HG02981 (cell line): Measurements from ENCODE around the gene INHBB.

Source experiments
- ATAC-seq: cut with Tn5 transposase; IDR thresholded peaks from one replicate; pipeline ENCODE4 v1.9.1; 2021; ENCODE audit warnings: mild to moderate bottlenecking, moderate library complexity; ENCODE audit not compliant: unreplicated experiment

The INHBB gene

DNA sequence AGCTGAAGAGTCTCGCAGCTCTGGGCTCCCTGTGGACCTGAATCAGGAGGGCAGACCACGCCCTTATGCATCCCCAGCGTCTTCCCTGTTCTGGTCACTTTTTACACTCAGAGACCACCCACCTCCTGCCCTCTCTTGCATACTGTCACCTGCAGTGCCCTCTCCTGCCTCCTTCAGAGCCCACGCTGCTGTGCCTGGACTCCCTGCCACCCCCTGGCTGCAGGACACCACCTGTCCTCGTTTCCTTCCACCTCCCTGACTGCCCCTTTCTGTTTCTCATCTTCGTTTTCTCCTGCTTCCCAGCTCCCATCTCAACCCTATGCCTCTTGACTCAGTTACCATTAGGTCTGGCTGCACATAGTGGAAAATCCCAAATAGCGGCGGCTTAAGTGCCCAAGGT, 9.2 kb upstream of the INHBB start:
- no peak for ATAC-seq

DNA sequence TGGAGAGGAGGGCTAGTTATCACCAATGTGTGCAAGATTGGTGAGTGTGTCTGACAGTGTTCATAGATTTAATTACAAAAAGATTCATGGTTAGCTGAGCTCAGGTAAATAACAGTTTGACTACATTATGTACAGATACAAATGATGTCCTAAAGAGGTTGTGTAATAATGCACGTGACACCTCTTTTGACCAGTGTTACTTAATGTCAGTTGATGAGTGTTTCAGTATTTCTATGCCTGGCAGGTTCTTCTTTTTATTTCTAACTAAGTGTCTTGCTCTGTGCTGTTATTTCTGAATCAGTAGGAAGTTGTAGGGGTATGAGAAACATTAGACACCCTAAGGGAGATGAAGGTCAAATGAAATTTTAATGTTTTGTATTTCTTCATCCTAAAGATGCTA, 7.9 kb upstream of the INHBB start:
- no peak for ATAC-seq

DNA sequence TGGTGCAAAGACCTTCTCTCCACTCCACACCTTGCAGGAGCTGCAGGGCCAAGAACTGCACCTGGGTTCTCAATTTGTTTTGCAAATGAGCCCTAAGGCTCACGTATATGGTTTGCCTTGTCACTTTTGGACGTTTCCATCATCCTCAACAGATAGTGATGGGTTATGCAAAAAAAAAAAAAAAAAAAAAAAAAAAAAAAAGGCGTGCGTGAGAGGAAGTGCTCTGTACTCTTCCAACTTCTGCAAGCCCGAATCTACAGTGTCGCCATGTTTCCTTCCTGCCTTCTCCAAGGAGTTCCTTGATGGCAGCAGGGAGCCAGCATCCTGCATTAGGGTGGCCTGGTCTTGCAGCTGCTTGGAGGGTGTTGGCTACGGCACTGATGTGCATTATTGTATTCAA, 4.0 kb upstream of the INHBB start:
- ATAC-seq: no peak

DNA sequence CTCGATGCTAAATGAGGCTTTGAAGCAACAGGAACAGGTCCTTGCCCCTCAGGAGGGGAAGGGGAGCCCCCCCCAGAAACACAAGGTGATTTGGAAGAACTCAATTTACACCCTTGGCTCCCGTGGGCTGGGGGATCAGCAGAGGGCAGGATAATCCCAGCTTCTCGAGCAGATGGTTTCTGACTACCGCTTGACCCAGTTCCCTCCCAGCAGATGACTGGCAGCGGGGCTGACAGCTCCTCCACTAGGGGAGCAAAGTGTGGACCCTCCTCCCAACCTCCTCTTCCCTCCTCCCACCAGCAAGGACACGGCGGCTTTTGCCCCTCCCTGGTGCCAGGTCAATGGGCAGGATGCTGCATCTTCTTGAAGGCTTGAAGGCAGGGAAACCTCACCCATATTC, 3.5 kb upstream of the INHBB start:
- no peak for ATAC-seq

DNA sequence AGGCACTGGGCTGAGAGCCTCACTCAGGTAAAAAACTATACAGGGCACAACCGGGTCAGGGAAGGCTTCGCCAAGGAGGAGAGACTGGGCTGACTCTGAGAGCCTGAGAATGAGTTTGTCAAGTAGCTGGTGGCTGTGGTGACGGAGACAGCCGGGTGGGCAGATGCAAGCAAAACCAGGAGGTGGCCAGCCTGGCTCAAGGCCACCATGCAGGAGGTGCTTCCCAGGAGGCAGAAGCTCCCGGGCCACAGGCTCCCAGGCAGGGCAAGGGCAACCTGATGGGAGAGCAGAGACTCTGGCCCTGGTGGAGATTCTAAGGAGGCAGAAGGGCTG, 2.9 kb upstream of the INHBB start:
- no peak for ATAC-seq

DNA sequence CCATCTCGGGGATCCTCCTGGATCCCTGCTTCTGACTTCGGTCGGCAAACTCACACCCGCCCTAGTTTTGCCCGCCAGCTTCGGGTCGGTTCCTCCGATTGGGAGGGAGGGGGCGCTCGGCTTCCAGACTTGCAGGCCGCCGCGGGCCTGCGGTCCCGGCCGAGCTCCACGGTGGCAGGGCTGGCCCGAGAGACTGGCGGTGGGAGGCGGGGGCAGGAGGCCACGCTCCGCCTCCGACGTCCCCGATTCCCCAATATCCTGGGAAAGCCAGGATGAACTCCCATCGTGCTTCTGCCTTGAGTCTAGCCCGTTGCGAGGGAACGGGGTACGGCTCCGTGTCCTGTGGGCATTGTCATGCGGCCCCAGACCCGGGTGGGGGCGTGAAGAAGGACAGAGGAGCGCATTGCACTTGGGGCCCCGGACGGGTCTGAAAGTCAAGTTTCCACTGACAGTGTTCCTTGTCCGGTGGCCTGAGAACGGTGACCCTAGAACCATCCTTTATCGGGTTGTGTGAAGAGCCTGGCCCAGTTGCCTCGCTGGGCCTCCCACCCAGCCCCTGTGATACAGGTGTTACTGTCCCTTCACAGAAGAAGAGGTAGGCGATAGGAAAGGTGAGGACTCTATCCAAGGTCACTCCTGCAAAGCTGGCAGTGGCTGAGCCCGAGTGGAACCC, 2.4 kb upstream of the INHBB start:
- ATAC-seq: no peak

DNA sequence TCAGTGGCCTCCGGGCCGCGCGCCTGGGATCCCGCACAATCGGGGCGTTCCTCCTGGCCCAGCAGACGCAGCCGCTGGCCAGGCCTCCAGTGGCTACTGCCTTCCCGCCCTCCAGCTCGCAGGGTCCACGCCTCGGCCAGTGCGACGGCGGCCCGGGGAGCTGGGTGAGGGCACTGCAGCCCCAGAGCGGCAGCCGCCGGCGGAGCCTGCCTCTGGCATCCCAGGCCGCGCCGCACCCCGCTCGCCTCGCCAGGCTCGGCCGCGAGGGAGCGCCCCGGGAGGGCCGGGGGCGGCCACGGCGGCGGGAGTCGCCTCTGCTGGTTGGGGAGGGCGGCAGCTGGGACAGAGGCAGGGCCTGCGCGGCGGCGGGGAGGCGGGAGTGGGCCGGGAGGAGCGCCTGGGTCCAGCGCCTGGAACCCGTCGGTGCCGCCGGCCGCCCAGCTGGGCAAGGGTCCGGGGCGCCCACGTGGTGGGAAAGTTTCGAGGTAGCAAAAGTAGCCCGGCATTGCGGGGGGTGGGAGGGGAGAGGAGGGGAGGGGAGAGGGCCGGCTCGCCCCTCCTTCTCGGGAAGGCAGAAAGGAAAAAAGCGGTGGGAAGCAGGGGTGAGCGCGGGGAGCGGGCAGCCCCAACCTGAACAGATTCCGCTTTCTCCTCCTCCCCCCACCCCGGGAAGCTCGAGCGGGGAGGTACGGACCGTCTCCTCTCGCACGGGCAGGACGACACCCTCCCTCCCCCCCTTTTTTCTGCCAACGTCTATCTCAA, 1.5 kb upstream of the INHBB start:
- ATAC-seq: no peak

DNA sequence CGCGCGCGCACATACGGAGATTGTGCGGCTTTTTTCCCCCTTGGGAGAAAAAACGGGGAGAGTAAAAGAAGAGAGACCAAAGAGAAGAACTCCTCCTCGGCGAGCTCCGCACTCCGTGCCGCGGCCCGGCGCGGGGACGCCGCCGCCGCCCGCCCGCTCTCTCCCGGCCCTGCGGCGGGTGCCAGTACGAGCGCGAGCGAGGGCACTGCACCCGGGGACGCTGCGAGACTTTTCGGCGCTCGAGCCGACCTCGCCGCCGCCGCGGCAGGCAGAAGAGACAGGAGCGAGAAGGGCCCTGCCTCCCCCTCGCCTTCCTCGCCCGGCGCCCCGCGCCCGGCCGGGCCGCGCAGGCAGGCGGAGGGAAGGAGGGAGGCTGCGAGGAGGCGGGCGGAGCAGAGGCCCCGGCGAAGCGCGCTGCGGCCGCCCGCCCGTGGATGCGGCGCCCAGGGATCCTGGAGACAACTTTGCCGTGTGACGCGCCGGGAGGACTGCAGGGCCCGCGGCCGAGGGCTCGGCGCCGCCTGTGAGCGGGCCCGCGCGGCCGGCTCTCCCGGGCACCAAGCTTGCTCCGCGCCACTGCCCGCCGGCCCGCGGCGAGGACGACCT, 857 bp upstream of the INHBB start:
- no peak for ATAC-seq

DNA sequence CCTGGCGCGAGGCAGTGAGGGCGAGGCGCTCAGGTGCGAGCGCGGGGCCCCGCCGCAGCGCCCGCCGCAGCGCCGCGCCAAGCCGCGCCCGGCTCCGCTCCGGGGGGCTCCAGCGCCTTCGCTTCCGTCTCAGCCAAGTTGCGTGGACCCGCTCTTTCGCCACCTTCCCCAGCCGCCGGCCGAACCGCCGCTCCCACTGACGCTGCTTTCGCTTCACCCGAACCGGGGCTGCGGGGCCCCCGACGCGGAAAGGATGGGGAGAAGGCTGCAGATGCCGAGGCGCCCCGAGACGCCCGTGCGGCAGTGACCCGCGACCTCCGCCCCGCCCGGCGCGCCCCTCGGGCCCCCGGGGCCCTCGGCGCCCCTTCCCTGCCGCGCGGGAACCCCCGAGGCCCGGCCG, 328 bp upstream of the INHBB start:
- ATAC-seq: no peak

DNA sequence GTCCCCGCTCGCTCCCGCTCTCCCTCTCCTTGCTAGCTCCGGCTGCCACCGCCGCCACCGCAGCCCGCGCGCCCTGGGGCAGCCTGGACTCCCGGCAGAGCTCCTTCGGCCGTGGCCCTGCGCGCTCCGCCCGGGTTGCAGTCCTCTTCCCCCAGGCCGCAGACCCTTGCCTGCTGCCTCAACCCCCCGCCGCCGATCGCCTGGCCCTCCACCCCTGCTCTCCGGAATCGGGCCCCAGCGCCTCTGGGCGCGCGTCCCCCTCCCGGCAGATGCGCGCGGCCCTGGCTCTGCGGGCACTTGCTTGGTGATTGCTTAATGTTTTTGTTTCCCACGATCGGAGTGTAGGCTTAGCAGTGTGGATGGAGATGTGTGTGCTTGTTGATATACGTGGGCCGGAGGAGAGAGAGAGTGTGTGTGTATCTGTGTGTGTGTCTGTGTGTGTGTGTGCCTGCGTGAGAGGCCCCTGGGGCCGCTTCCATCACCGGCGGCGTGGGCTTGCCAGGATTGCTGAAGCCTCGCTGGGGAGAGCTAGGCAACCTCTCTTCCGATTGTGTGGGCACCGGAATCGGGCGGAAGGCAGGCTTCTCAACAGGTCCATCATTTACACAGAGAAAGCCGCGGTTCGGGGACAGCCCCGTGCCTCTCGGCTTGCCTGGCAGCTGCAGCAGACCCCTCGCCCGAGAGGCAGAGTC, 877 bp downstream of the INHBB start:
- ATAC-seq: no peak

DNA sequence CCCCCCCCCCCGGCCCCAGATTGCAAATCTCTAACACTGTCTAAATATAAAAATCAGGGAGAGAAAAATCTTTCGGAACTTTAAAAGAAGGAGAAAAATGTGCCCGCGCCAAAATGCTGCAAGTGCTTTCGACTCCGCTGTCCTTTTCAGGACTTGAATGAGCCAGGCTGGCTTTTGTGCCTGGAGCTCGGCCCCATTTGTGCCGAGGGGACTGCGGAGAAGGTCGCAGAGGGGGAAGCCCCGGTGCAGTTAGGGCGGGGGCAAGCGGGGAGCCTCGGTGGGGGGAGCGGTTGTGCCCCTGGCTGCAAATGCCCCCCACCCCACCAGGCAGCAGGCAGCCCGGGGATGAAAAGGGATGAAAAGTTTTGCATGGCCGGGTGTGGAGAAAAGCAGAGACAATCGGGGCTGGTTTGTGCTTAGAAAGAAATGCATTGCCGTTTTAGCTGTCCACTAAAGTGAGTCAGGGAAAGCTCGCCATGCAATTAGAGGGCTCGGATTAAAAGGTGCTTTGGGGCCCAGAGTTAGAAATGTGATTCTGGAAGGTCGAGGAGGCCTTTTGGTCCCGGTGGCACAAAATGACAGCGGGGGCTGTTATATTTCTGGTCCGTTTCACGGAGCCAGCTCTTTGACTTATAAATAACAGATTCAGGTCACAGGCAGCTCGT, 1.6 kb downstream of the INHBB start:
- ATAC-seq: no peak

DNA sequence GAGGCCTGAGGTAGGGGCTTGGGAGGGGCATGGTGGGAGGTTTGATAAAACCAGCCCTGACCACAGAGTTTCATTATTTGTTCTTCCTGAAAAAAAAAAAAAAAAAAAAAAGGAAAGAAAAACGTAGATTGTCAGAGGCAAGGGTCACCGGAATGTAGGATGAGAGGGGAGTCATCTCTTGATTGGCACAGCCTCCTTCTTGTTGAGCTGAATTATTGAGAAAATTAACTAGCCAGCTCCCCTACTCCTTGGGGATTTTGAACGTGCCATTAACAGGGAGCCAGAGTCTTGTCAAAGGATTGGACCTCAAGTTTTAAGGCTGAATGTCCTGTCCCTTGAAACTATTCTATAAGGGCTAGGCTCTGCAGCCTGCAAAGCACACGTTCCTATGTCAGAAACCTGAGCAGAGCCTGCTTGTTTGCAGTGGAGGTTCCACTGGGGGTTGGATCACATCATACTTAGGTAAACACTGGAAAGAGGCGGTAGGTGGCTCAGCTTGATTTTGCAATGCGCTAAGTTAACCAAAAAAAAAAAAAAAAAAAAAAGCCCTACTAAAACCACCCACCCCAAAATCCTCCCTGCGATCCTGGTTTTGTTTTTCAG, 2.3 kb downstream of the INHBB start:
- no peak for ATAC-seq

DNA sequence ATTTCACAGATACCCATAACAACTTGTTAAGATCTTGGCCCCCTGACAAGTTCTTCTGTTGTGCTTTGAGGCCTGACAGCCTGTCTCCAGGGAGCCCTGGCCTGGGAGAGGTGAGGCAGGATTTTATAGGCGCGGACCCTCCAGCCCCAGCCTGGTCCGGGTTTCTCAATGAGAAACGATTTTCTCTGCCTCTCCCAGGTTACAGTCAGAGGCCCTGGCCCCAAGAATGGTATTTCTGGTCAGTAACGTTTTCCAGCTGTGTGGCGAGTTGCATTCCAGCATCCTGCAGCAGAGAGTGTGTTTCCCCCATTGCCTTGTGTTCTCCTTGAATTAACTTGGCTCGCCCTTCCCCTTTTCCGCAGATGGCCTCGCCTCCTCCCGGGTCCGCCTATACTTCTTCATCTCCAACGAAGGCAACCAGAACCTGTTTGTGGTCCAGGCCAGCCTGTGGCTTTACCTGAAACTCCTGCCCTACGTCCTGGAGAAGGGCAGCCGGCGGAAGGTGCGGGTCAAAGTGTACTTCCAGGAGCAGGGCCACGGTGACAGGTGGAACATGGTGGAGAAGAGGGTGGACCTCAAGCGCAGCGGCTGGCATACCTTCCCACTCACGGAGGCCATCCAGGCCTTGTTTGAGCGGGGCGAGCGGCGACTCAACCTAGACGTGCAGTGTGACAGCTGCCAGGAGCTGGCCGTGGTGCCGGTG, 3.0 kb downstream of the INHBB start:
- no peak for ATAC-seq

DNA sequence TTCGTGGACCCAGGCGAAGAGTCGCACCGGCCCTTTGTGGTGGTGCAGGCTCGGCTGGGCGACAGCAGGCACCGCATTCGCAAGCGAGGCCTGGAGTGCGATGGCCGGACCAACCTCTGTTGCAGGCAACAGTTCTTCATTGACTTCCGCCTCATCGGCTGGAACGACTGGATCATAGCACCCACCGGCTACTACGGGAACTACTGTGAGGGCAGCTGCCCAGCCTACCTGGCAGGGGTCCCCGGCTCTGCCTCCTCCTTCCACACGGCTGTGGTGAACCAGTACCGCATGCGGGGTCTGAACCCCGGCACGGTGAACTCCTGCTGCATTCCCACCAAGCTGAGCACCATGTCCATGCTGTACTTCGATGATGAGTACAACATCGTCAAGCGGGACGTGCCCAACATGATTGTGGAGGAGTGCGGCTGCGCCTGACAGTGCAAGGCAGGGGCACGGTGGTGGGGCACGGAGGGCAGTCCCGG, 3.5 kb downstream of the INHBB start:
- ATAC-seq: no peak

DNA sequence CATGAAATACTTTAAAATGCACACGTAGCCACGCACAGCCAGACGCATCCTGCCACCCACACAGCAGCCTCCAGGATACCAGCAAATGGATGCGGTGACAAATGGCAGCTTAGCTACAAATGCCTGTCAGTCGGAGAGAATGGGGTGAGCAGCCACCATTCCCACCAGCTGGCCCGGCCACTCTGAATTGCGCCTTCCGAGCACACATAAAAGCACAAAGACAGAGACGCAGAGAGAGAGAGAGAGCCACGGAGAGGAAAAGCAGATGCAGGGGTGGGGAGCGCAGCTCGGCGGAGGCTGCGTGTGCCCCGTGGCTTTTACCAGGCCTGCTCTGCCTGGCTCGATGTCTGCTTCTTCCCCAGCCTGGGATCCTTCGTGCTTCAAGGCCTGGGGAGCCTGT, 4.1 kb downstream of the INHBB start:
- no peak for ATAC-seq

DNA sequence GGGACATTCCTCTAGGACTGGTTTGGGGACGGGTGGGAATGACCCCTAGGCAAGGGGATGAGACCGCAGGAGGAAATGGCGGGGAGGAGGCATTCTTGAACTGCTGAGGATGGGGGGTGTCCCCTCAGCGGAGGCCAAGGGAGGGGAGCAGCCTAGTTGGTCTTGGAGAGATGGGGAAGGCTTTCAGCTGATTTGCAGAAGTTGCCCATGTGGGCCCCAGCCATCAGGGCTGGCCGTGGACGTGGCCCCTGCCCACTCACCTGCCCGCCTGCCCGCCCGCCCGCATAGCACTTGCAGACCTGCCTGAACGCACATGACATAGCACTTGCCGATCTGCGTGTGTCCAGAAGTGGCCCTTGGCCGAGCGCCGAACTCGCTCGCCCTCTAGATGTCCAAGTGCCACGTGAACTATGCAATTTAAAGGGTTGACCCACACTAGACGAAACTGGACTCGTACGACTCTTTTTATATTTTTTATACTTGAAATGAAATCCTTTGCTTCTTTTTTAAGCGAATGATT, 4.9 kb downstream of the INHBB start:
- no peak for ATAC-seq

DNA sequence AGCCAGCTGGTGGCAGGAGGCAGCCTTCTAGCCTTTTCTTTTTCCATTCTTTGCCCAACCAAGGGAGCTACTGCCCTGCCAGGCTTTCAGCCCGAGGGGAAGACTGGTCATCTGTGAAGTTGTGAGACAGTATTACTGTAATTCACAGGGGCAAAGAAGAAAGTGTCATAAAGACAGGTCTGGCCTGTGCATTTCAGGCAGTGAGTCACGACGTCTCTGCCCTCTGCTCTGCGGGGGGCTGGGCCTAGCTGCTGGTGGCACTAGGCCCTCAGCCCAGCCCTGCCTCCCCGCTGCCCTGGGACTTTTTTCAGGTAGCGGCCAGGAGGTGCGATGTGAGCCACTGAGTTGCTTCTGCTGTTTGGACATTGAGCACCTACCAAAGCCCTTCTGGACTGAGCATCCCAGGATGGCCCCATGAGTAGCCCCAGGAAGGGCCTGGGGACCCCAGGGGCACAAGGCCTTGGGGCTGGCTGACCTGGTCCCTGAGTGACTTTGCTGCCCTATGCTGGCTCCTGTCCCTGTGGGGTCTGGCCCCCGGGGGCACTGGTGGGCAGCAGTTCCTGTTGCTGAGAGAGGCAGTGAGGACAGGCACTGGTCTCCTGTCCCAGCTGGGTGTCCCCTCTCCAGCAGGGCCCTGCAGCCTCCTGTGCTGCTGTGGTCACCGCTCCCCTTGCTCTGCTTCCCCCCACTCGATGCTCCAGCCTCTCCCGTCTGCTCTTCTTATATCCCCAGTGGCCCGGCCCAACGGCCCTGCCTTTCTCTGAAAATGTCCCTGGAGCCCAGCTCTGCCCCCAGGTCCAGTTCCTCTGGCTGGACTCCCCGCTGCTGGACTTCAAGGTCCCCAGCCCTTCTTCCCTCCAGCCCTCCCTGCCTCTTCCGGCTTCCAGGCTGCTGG, 7.0 kb downstream of the INHBB start:
- no peak for ATAC-seq

DNA sequence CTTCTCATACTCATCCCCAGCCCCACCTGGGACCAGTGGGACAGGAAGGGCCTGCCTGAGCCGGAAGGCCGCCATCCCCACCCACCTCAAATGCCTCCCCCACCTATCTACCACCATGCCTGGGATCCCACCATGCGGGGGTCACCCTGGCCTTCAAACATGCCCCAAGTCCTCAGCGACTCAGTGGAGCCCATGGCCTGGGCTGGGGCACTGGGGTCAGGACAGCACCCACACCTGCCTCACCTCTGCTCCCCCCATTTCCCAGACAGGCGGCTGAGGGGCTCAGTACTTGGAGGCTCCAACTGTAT, 7.6 kb downstream of the INHBB start:
- no peak for ATAC-seq

DNA sequence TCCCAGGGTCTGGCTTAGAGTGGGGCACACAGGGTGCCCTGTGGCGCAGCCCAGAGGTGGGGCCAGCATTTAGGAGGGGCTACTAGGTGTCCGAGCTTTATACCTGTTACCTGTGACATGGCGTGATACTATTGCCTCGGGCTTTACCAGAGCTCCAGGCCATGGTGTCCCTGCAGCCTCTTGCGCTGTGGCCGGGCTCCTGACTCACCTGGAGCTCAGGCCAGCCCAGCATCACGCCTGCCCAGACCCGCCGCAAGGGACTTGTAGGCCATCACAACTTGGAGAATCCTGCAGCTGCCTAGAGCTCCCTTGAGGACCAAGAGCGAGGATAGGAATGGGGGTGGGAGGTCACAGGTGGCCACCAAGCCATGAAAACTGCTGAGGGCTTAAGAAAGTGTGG, 8.0 kb downstream of the INHBB start:
- ATAC-seq: no peak
